Sciatic nerve (tissue), 2 donors: ENCODE data around the gene MRTO4. TPM values are rescaled to one million over a fixed set of nuclear protein-coding genes. Genes with fewer than 3 reads are reported as not detected.
"Not testable (repeated sequence)": the region's sequence is repeated elsewhere in the genome, so short reads cannot be mapped to it uniquely, and the experiment has no call there.

Experiments
- ATAC-seq: fragments of 200-7000 bp; cut with Tn5 transposase; one replicate; pipeline ENCODE4 v1.9.1; 2020; ENCODE audit warnings: mild to moderate bottlenecking, moderate library complexity
- DNase-seq: peaks from one replicate; pipeline ENCODE4 v3.0.0-alpha.2; 2020; ENCODE audit warnings: low spot score
- intact Hi-C: fragments of 100-400 bp; cut with DNase I; formaldehyde crosslinking; loops from one replicate; pipeline ENCODE4 v1.14.2; 2022
- total RNA-seq: library from RNA; stranded (reverse); fragmentation: NEBNext Ultra II Directional; extraction: Animal tissue kit (Norgen Biotek cat#: 25700); gene quantifications from one replicate; pipeline ENCODE4 v1.2.1, GENCODE V29; 2021
- donor health status: DM: no; HTN: no; CAD: no.
- donor health status: DM: no; HTN: no; CAD: no.

Gene MRTO4
- total RNA-seq, 1 donor from 2014 or later, result 13.1 TPM

- ATAC-seq, intact Hi-C loops: not testable (repeated sequence)
- peak; percentile 40 for DNase-seq
These were observed 52.5 kb downstream of the MRTO4 start for GRCh38 chr1:19304081-19304480.

- ATAC-seq (no peak), DNase-seq (peak; percentile 23)
- intact Hi-C loops, result no loop called here
These were observed 54.3 kb downstream of the MRTO4 start for GRCh38 chr1:19305880-19306279.

- no peak for ATAC-seq
- DNase-seq, result peak; percentile 49
- intact Hi-C loops, result no loop called here
These were observed 55.3 kb downstream of the MRTO4 start for GRCh38 chr1:19306941-19307340.

GRCh38 chr1:19307794-19308508, 56.3 kb downstream of the MRTO4 start:
- intact Hi-C loops, result no loop called here
- peak; percentile 50 for DNase-seq
- ATAC-seq, result no peak

- no peak for DNase-seq
- intact Hi-C loops, result no loop called here
- no peak for ATAC-seq
These were observed 56.9 kb downstream of the MRTO4 start for GRCh38 chr1:19308509-19308907.

- DNase-seq (peak; percentile 2), ATAC-seq (no peak)
- intact Hi-C loops, result no loop called here
These were observed 57.7 kb downstream of the MRTO4 start for GRCh38 chr1:19309123-19309813.

Other genes starting within 250 kb of the MRTO4 start
- 161 TPM for gene UBR4, start 41.5 kb upstream of the MRTO4 start, total RNA-seq
- 37.8 TPM for gene EMC1, start 281 bp upstream of the MRTO4 start, total RNA-seq
- 1.6 TPM for gene AKR7A3, start 37.0 kb downstream of the MRTO4 start, total RNA-seq
- gene AKR7A2, start 60.3 kb downstream of the MRTO4 start, total RNA-seq, result 35.8 TPM
- gene SLC66A1, start 60.5 kb downstream of the MRTO4 start, total RNA-seq, result 10.8 TPM
- gene CAPZB, start 233.7 kb downstream of the MRTO4 start, total RNA-seq, result 198 TPM